Vagina (tissue), 2 donors: Measurements from ENCODE around the gene NPW. TPM values are rescaled to one million over a fixed set of nuclear protein-coding genes. Genes with fewer than 3 reads are reported as not detected.

Source experiments
- DNase-seq, 2 donors: peaks; one replicate each; pipeline ENCODE4 v3.0.0-alpha.2; 2017; ENCODE audit errors: extremely low spot score in 2 of 2
- H3K27ac ChIP-seq: fragments of 200-600 bp; sonication (generic); one replicate; pipeline ENCODE4 v1.5.1; 2019
- H3K27me3 ChIP-seq: fragments of 200-600 bp; sonication (generic); one replicate; pipeline ENCODE4 v1.5.1; 2019
- H3K36me3 ChIP-seq, 2 donors: fragments of 200-600 bp; sonication (generic); one replicate each; pipeline ENCODE4 v1.5.1; 2017 to 2019
- H3K4me1 ChIP-seq: fragments of 200-600 bp; sonication (generic); one replicate; pipeline ENCODE4 v1.5.1; 2019
- H3K4me3 ChIP-seq, 2 donors: fragments of 200-600 bp; sonication (generic); 1 replicate in 1 of 2; 2 replicates in 1 of 2; pipeline ENCODE4 v1.5.1; 2016 to 2019
- H3K9me3 ChIP-seq: fragments of 200-600 bp; sonication (generic); one replicate; pipeline ENCODE4 v1.5.1; 2019
- POLR2A ChIP-seq, 2 donors: fragments of 450-650 bp; IDR thresholded peaks; one replicate each; pipeline ENCODE4 v1.6.1; 2017; ENCODE audit warnings: antibody characterized with exemption in 2 of 2, mild to moderate bottlenecking in 2 of 2, moderate library complexity in 2 of 2
- POLR2AphosphoS5 ChIP-seq, 2 donors: sonication (generic); formaldehyde crosslinking; IDR thresholded peaks; one replicate each; pipeline ENCODE4 v1.9.0; 2017; ENCODE audit warnings: antibody characterized with exemption in 2 of 2, mild to moderate bottlenecking in 2 of 2, low read depth in 1 of 2; ENCODE audit not compliant: insufficient read depth in 1 of 2
- intact Hi-C: fragments of 100-400 bp; cut with DNase I; formaldehyde crosslinking; loops from one replicate; pipeline ENCODE4 v1.15.1; 2023
- total RNA-seq: library from RNA; depleted of rRNA; stranded (reverse); fragments of >200 nt; gene quantifications from one replicate; pipeline ENCODE4 v1.2.3, GENCODE V29; 2016
- TF ChIP-seq, protein P1 (sequence below), 3 experiments: fragments of 450-650 bp in 2 of 3; fragments of 200-600 bp in 1 of 3; sonication (generic) in 1 of 3; IDR thresholded peaks; one replicate each; pipeline ENCODE4 v1.5.1; 2017 to 2019; ENCODE audit warnings: antibody characterized with exemption in 3 of 3, mild to moderate bottlenecking in 2 of 3, moderate library complexity in 2 of 3

The NPW gene
- total RNA-seq, 1 donor from 2014 or later = not detected

- Histone ChIP-seq H3K4me3 (peak overlapping the region; percentile 6 to 18), H3K4me1 (peaks cover 93% of the 10 kb centered on the region), H3K36me3 (peaks cover 0 to 4% of the 10 kb centered on the region in 2 donors), H3K9me3 (no peaks in the 10 kb centered on the region), H3K27ac (peak overlapping the region; percentile 91), H3K27me3 (no peaks in the 10 kb centered on the region)
- no peak for DNase-seq
- intact Hi-C loops = no loop called here
- TF ChIP-seq, protein P1, sequence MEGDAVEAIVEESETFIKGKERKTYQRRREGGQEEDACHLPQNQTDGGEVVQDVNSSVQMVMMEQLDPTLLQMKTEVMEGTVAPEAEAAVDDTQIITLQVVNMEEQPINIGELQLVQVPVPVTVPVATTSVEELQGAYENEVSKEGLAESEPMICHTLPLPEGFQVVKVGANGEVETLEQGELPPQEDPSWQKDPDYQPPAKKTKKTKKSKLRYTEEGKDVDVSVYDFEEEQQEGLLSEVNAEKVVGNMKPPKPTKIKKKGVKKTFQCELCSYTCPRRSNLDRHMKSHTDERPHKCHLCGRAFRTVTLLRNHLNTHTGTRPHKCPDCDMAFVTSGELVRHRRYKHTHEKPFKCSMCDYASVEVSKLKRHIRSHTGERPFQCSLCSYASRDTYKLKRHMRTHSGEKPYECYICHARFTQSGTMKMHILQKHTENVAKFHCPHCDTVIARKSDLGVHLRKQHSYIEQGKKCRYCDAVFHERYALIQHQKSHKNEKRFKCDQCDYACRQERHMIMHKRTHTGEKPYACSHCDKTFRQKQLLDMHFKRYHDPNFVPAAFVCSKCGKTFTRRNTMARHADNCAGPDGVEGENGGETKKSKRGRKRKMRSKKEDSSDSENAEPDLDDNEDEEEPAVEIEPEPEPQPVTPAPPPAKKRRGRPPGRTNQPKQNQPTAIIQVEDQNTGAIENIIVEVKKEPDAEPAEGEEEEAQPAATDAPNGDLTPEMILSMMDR (IDR thresholded peaks at IDR 0.05) = no peak
- no peak for TF ChIP-seq POLR2AphosphoS5 (IDR thresholded peaks at IDR 0.05; ENCODE audit: insufficient read depth in 1 of 2, low read depth in 1 of 2)
- no peak for TF ChIP-seq POLR2A (IDR thresholded peaks at IDR 0.05)
These were observed 19.0 kb downstream of the NPW start for GRCh38 chr16:2038382-2039231.

DNA sequence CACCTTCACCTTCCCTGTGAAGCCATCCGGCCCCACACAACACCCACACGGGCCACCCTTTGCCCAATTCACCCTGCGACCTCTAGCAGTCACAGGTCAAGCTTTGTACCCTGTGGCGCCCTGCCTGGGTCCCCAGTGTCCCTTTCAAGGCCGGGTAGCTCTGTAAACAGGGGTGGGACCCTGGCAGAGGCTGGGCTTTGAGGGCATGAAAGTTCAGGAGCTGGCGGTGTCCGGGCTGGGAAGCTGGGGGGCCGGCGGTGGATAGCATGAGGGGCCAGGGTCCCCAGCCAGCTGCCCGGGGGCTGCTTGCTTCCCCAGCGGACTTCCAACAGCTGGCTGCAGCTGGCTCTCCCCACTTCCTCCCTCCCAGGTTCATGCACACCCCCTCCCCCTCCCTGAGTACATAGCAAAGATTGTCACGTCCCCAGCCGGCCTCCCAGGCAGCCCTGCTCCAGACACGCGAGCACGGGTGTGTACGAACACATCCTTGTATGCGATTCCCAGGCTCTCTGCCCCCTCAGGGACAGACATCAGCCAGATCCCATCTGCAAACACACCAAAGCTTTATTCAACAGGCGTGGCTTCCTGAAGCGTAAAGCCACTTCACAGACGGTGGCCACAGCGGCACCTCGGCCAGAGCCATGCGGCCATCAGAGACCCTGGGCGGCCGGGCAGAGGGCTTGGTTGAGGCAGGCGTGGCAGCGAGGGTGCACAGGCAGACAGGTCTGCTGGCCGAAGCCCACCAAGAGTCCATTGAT lies 19.9 kb downstream of the NPW start:
- no peak for DNase-seq
- H3K36me3 ChIP-seq = peaks cover 0 to 8% of the 10 kb centered on the region in 2 donors
- peaks cover 92% of the 10 kb centered on the region for H3K4me1 ChIP-seq
- intact Hi-C loops = loop anchor here (10.0 kb wide), 1 partner anchor 885 kb away; the partner anchor contains the start of gene CACNA1H
- H3K9me3 ChIP-seq = no peaks in the 10 kb centered on the region
- TF ChIP-seq, protein P1 (IDR thresholded peaks at IDR 0.05) = no peak
- TF ChIP-seq POLR2AphosphoS5 (IDR thresholded peaks at IDR 0.05; ENCODE audit: insufficient read depth in 1 of 2, low read depth in 1 of 2) = peak in 1 of 2 donors; percentile 62
- H3K27ac ChIP-seq = peak overlapping the region; percentile 91
- H3K4me3 ChIP-seq = peak overlapping the region in 1 of 2 donors; percentile 18
- H3K27me3 ChIP-seq = no peaks in the 10 kb centered on the region

GRCh38 chr16:2040041-2040786 lies 20.6 kb downstream of the NPW start:
- intact Hi-C loops = loop anchor here (10.0 kb wide), 1 partner anchor 885 kb away; the partner anchor contains the start of gene CACNA1H
- H3K4me1 ChIP-seq = peaks cover 85% of the 10 kb centered on the region
- H3K9me3 ChIP-seq = no peaks in the 10 kb centered on the region
- H3K4me3 ChIP-seq = peak overlapping the region in 1 of 2 donors; percentile 18
- H3K27me3 ChIP-seq = no peaks in the 10 kb centered on the region
- peaks cover 0 to 8% of the 10 kb centered on the region in 2 donors for H3K36me3 ChIP-seq
- peak overlapping the region; percentile 91 for H3K27ac ChIP-seq
- no peak for DNase-seq
- TF ChIP-seq, protein P1 (IDR thresholded peaks at IDR 0.05) = no peak

DNA sequence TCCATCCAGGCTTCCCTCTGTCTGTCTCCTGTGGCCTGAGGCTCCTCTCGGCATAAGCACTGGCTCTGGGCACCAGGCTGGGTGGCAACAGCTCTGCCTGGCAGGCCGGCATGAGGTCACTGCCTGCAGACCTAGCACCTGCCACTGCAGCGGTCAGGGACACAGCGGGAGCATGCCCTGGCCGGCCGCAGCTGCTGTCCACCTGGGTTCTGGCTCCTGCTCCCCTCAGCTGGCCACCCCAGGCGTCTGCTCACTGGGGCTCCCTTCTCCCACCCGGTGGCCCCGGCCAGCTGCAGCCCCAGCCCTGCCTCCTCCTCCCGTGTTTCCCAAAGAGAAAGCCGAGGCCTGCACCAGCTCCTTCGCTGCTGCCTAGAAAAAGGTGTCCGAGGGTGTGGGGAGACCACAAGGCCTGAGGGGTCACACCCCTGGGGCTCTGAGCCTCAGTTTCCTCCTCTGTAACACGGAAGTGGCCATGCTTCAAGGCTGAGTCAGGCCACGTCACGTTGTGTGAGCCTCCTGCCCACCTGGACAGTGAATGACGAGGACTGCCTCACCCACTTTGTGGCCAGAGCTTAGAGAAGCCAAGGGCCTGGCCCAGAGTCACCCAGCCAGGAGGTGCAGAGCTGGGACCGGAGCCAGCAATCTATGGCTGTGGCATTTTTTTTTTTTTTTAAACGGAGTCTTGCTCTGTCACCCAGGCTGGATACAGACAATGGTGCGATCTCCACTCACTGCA lies 21.4 kb downstream of the NPW start:
- H3K4me1 ChIP-seq = peaks cover 82% of the 10 kb centered on the region
- intact Hi-C loops = loop anchor here (10.0 kb wide), 1 partner anchor 886 kb away; the partner anchor contains the start of gene CACNA1H

More for the DNA sequence above, 21.4 kb downstream of the NPW start:
- Histone ChIP-seq H3K27me3 (no peaks in the 10 kb centered on the region), H3K27ac (peak overlapping the region; percentile 91), H3K4me3 (no peak overlapping the region), H3K36me3 (peaks cover 0 to 8% of the 10 kb centered on the region in 2 donors), H3K9me3 (no peaks in the 10 kb centered on the region)
- TF ChIP-seq POLR2AphosphoS5 (IDR thresholded peaks at IDR 0.05; ENCODE audit: insufficient read depth in 1 of 2, low read depth in 1 of 2) (no peak), POLR2A (IDR thresholded peaks at IDR 0.05) (no peak)
- TF ChIP-seq, protein P1 (IDR thresholded peaks at IDR 0.05) = no peak
- no peak for DNase-seq
